Lung (tissue), 12 donors: ENCODE results near the gene GNA12. TPM values are rescaled to one million over a fixed set of nuclear protein-coding genes. Genes with fewer than 3 reads are reported as not detected.

Experiments used
- ATAC-seq: fragments of 200-7000 bp; cut with Tn5 transposase; one replicate; pipeline ENCODE4 v1.9.1; 2020; ENCODE audit warnings: moderate number of reproducible peaks; ENCODE audit not compliant: insufficient read depth, low FRiP score
- DNase-seq, 3 donors: peaks; one replicate each; pipeline ENCODE4 v3.0.0-alpha.2; 2013 to 2017
- H3K27ac ChIP-seq, 2 donors: one replicate each; pipeline ENCODE4 v1.5.1; 2013; ENCODE audit warnings: mild to moderate bottlenecking in 2 of 2, moderate library complexity in 2 of 2, control low read depth in 1 of 2, inconsistent platforms in 1 of 2, low read depth in 1 of 2, low read length in 1 of 2
- H3K27me3 ChIP-seq, 3 donors: one replicate each; pipeline ENCODE4 v1.5.1; 2013; ENCODE audit warnings: low read length in 2 of 3; ENCODE audit not compliant: control insufficient read depth in 3 of 3, insufficient read depth in 3 of 3
- H3K36me3 ChIP-seq, 4 donors: one replicate each; pipeline ENCODE4 v1.5.1; 2013; ENCODE audit warnings: low read length in 4 of 4, mild to moderate bottlenecking in 1 of 4, moderate library complexity in 1 of 4; ENCODE audit not compliant: control insufficient read depth in 4 of 4, insufficient read depth in 4 of 4
- H3K4me1 ChIP-seq, 5 donors: one replicate each; pipeline ENCODE4 v1.5.1; 2013; ENCODE audit warnings: low read length in 5 of 5, mild to moderate bottlenecking in 2 of 5, moderate library complexity in 1 of 5; ENCODE audit not compliant: control insufficient read depth in 5 of 5, insufficient read depth in 5 of 5
- H3K4me3 ChIP-seq: one replicate; pipeline ENCODE4 v1.5.1; 2013; ENCODE audit warnings: mild to moderate bottlenecking, control low read depth, moderate library complexity
- H3K9ac ChIP-seq, 2 donors: one replicate each; pipeline ENCODE4 v1.5.1; 2013; ENCODE audit warnings: low read length in 2 of 2, control low read depth in 1 of 2; ENCODE audit not compliant: insufficient read depth in 1 of 2
- H3K9me3 ChIP-seq, 4 donors: one replicate each; pipeline ENCODE4 v1.5.1; 2013; ENCODE audit warnings: low read length in 3 of 4, mild to moderate bottlenecking in 1 of 4, moderate library complexity in 1 of 4; ENCODE audit not compliant: control insufficient read depth in 4 of 4, insufficient read depth in 3 of 4
- CTCF ChIP-seq: IDR thresholded peaks from 2 replicates; pipeline ENCODE4 v1.5.1; 2012; ENCODE audit warnings: mild to moderate bottlenecking; ENCODE audit errors: control extremely low read depth, extremely low read depth
- WGBS, 2 donors: extraction: QIAGEN DNeasy Blood & Tissue Kit; methylation state at CpG; one replicate each; pipeline ENCODE4 v1.1.7; 2013; 5-methylcytosine and 5-hydroxymethylcytosine counted together
- polyA plus RNA-seq, 2 donors: library from polyadenylated mRNA; stranded (reverse); fragments of 200-250 nt; gene quantifications; one replicate each; pipeline ENCODE4 v1.2.1, GENCODE V29; 2013
- total RNA-seq, 2 donors: library from RNA; depleted of rRNA in 1 of 2; stranded (reverse); fragments of >200 nt in 1 of 2; gene quantifications; one replicate each; pipeline ENCODE4 v1.2.1, GENCODE V29; 2014 to 2021
- donor health status: control.
- donor health status: control.
- donor health status: Bipolar disorder and iron deficiency.
- donor health status: healthy.
- donor health status: DM: yes; HTN: yes; CAD: no.

GNA12 gene
- total and polyA plus RNA-seq, 4 donors: 11.0 to 51.9 (median 33.5) TPM

GRCh38 chr7:2773608-2774007 is 70.5 kb downstream of the GNA12 start:
- no peaks in the 10 kb centered on the region for H3K9me3 ChIP-seq
- no peak overlapping the region for H3K9ac ChIP-seq
- no peak for ATAC-seq
- 97% methylated on average over 11 of the region's 11 CpGs for WGBS, 2 donors
- no peaks in the 10 kb centered on the region for H3K27me3 ChIP-seq
- no peak for DNase-seq
- no peak overlapping the region for H3K4me3 ChIP-seq
- peaks cover 0 to 10% (median 2%) of the 10 kb centered on the region in 4 donors for H3K36me3 ChIP-seq
- no peak overlapping the region for H3K27ac ChIP-seq
- peaks cover 0 to 3% (median 0%) of the 10 kb centered on the region in 5 donors for H3K4me1 ChIP-seq
- TF ChIP-seq CTCF: no peak

- 63 to 75% methylated on average over 6 of the region's 6 CpGs for WGBS, 2 donors
Observed at GRCh38 chr7:2771274-2771731, 72.8 kb downstream of the GNA12 start.

GRCh38 chr7:2764621-2765020 is 79.5 kb downstream of the GNA12 start:
- H3K27ac ChIP-seq: no peak overlapping the region
- 94 to 97% methylated on average over 11 of the region's 11 CpGs for WGBS, 2 donors
- ATAC-seq: no peak
- peaks cover 0 to 35% (median 12%) of the 10 kb centered on the region in 5 donors for H3K4me1 ChIP-seq
- DNase-seq: no peak
- peaks cover 0 to 3% (median 2%) of the 10 kb centered on the region in 4 donors for H3K36me3 ChIP-seq
- TF ChIP-seq CTCF: no peak
- no peak overlapping the region for H3K4me3 ChIP-seq
- no peak overlapping the region for H3K9ac ChIP-seq
- no peaks in the 10 kb centered on the region for H3K9me3 ChIP-seq
- no peaks in the 10 kb centered on the region for H3K27me3 ChIP-seq

More at GRCh38 chr7:2771274-2771731, 72.8 kb downstream of the GNA12 start:
- H3K27me3 ChIP-seq: no peaks in the 10 kb centered on the region
- H3K4me3 ChIP-seq: no peak overlapping the region
- H3K27ac ChIP-seq: no peak overlapping the region
- H3K36me3 ChIP-seq: peaks cover 0 to 9% (median 2%) of the 10 kb centered on the region in 4 donors
- no peak for ATAC-seq
- H3K9me3 ChIP-seq: no peaks in the 10 kb centered on the region
- DNase-seq: no peak
- H3K9ac ChIP-seq: no peak overlapping the region
- peaks cover 0 to 2% (median 0%) of the 10 kb centered on the region in 5 donors for H3K4me1 ChIP-seq
- TF ChIP-seq CTCF: no peak

- no peaks in the 10 kb centered on the region for H3K9me3 ChIP-seq
- no peaks in the 10 kb centered on the region for H3K27me3 ChIP-seq
- DNase-seq: peak in 1 of 3 donors; percentile 25
- ATAC-seq: no peak
- TF ChIP-seq CTCF: no peak
- H3K4me1 ChIP-seq: peaks cover 0 to 35% (median 14%) of the 10 kb centered on the region in 5 donors
- H3K4me3 ChIP-seq: no peak overlapping the region
- H3K27ac ChIP-seq: peak overlapping the region; percentile 75 to 91
- WGBS, 2 donors: 72 to 89% methylated on average over 6 of the region's 6 CpGs
- H3K36me3 ChIP-seq: peaks cover 0 to 3% (median 1%) of the 10 kb centered on the region in 4 donors
- H3K9ac ChIP-seq: peak overlapping the region in 1 of 2 donors; percentile 34
Observed at GRCh38 chr7:2763597-2763996, 80.5 kb downstream of the GNA12 start.
